OCI-LY7 (cell line): ENCODE measurements around the gene CHCHD4. TPM values are rescaled to one million over a fixed set of nuclear protein-coding genes. Genes with fewer than 3 reads are reported as not detected.

ENCODE experiments used
- BruUV-seq: library from RNA; stranded (reverse); fragments of 400-500 nt; replicated peaks from 2 replicates; lab custom pipeline; 2021; lab: Mats Ljungman, UMichigan
- CTCF ChIA-PET: fragments of 300-600 bp; sonication (Branson Sonifier 250); formaldehyde crosslinking; loops from one replicate; lab custom pipeline; 2022; ENCODE audit warnings: antibody characterized with exemption; ENCODE audit not compliant: unreplicated experiment; lab: Charles Lee
- POLR2A ChIA-PET: fragments of 300-600 bp; sonication (Branson Sonifier 250); formaldehyde crosslinking; loops from one replicate; lab custom pipeline; 2022; ENCODE audit warnings: antibody characterized with exemption; lab: Charles Lee
- DNase-seq: peaks from one replicate; pipeline ENCODE4 v3.0.0-alpha.2; 2015; ENCODE audit warnings: low spot score
- H2AFZ ChIP-seq: fragments of 200-600 bp; sonication (generic), shearing (Covaris generic); 2 replicates; pipeline ENCODE4 v1.6.1; 2014; ENCODE audit warnings: mild to moderate bottlenecking, antibody characterized with exemption, low read length, moderate library complexity
- H3K27ac ChIP-seq: fragments of 200-600 bp; sonication (generic); 2 replicates; pipeline ENCODE4 v1.5.1; 2014; ENCODE audit warnings: mixed run types, low read depth, mild to moderate bottlenecking, moderate library complexity, low read length, inconsistent platforms; ENCODE audit not compliant: poor library complexity, severe bottlenecking
- H3K36me3 ChIP-seq: fragments of 200-600 bp; sonication (generic); 2 replicates; pipeline ENCODE4 v1.6.1; 2014; ENCODE audit warnings: mild to moderate bottlenecking, antibody characterized with exemption, low read length, moderate library complexity, mixed read lengths; ENCODE audit not compliant: insufficient read depth
- H3K4me1 ChIP-seq: fragments of 200-600 bp; sonication (generic); 2 replicates; pipeline ENCODE4 v1.5.1; 2014; ENCODE audit warnings: mild to moderate bottlenecking, low read length; ENCODE audit not compliant: insufficient read depth, poor library complexity, severe bottlenecking
- H3K4me2 ChIP-seq: fragments of 200-600 bp; sonication (generic); 2 replicates; pipeline ENCODE4 v1.6.1; 2014; ENCODE audit warnings: mild to moderate bottlenecking, low read length
- H3K4me3 ChIP-seq: fragments of 200-600 bp; sonication (generic); 2 replicates; pipeline ENCODE4 v1.5.1; 2014; ENCODE audit warnings: mild to moderate bottlenecking, low read depth, low read length; ENCODE audit not compliant: poor library complexity, severe bottlenecking
- H3K79me2 ChIP-seq: fragments of 200-600 bp; sonication (generic); 2 replicates; pipeline ENCODE4 v1.6.1; 2016; ENCODE audit warnings: low read depth, mild to moderate bottlenecking, low read length, moderate library complexity, mixed read lengths; ENCODE audit not compliant: insufficient read depth
- H3K9me2 ChIP-seq: fragments of 200-600 bp; sonication (generic); 2 replicates; pipeline ENCODE4 v1.6.1; 2016; ENCODE audit warnings: mild to moderate bottlenecking, low read length, mixed read lengths; ENCODE audit not compliant: insufficient read depth
- H3K9me3 ChIP-seq: fragments of 200-600 bp; sonication (generic); 2 replicates; pipeline ENCODE4 v1.6.1; 2014; ENCODE audit warnings: mild to moderate bottlenecking, mixed run types, low read length, mixed read lengths
- H4K20me1 ChIP-seq: fragments of 200-600 bp; sonication (generic); 2 replicates; pipeline ENCODE4 v1.6.1; 2014; ENCODE audit warnings: mild to moderate bottlenecking, antibody characterized with exemption, low read length, moderate library complexity, mixed read lengths; ENCODE audit not compliant: insufficient read depth
- CTCF ChIP-seq: fragments of 200-600 bp; sonication (generic); conservative IDR thresholded peaks from 2 replicates; pipeline ENCODE4 v1.5.1; 2014; ENCODE audit warnings: mild to moderate bottlenecking, antibody characterized with exemption, low read length, moderate library complexity, mixed read lengths
- EZH2phosphoT487 ChIP-seq: fragments of 200-600 bp; sonication (generic); IDR thresholded peaks from 2 replicates; pipeline ENCODE4 v1.6.1; 2018; ENCODE audit warnings: low read depth, borderline replicate concordance, mild to moderate bottlenecking, mixed run types, antibody characterized with exemption, low read length, moderate library complexity, mixed read lengths
- intact Hi-C: fragments of 100-400 bp; cut with micrococcal nuclease; formaldehyde crosslinking; loops from one replicate; pipeline ENCODE4 v1.10.0; 2022; ENCODE audit not compliant: unreplicated experiment
- total RNA-seq, 2 experiments: library from RNA; depleted of rRNA in 1 of 2; stranded (reverse); fragments of >200 nt in 1 of 2; shearing (Covaris generic) in 1 of 2; gene quantifications; 2 replicates each; pipeline ENCODE4 v1.2.3, GENCODE V29; 2014 to 2022

The CHCHD4 gene
- total RNA-seq, 2 experiments from 2014 or later = 19.8 to 27.1 TPM

DNA sequence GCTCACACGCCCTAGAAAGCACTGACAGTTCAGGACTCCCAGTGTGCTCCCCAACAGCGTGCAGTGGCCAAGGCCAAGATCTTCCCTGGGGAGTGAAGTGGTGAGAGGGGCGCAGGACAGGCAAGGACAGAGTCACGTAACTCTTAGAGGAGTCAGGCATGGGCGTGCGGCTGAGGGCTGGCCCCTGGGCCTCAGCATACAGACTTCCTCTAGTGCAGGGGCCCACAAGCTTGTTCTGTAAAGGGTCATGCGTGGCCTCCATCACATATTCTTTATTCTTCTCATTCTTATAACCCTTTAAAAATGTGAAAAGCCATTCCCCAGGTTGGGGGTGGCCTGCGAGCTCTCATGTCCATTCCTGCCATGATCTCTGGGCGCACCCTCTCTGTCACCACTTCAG is 25.4 kb upstream of the CHCHD4 start:
- H3K36me3 ChIP-seq = peaks cover 52% of the 10 kb centered on the region
- CTCF ChIA-PET = no interaction called here
- no peak overlapping the region for H3K4me3 ChIP-seq
- TF ChIP-seq EZH2phosphoT487 (no peak), CTCF (no peak)
- H3K9me3 ChIP-seq = no peaks in the 10 kb centered on the region
- H3K79me2 ChIP-seq = no peaks in the 10 kb centered on the region
- no peaks in the 10 kb centered on the region for H4K20me1 ChIP-seq
- H3K9me2 ChIP-seq = no peaks in the 10 kb centered on the region
- no peak overlapping the region for H3K4me2 ChIP-seq
- H3K4me1 ChIP-seq = no peaks in the 10 kb centered on the region
- intact Hi-C loops = no loop called here
- no peak overlapping the region for H3K27ac ChIP-seq
- no TSS peak for BruUV-seq
- no peak for DNase-seq
- POLR2A ChIA-PET = interaction anchor here (0.6 kb wide), 1 partner anchor 1085 kb away, joined by 4 read pairs; no protein-coding TSS in a partner anchor
- H2AFZ ChIP-seq = no peak overlapping the region

DNA sequence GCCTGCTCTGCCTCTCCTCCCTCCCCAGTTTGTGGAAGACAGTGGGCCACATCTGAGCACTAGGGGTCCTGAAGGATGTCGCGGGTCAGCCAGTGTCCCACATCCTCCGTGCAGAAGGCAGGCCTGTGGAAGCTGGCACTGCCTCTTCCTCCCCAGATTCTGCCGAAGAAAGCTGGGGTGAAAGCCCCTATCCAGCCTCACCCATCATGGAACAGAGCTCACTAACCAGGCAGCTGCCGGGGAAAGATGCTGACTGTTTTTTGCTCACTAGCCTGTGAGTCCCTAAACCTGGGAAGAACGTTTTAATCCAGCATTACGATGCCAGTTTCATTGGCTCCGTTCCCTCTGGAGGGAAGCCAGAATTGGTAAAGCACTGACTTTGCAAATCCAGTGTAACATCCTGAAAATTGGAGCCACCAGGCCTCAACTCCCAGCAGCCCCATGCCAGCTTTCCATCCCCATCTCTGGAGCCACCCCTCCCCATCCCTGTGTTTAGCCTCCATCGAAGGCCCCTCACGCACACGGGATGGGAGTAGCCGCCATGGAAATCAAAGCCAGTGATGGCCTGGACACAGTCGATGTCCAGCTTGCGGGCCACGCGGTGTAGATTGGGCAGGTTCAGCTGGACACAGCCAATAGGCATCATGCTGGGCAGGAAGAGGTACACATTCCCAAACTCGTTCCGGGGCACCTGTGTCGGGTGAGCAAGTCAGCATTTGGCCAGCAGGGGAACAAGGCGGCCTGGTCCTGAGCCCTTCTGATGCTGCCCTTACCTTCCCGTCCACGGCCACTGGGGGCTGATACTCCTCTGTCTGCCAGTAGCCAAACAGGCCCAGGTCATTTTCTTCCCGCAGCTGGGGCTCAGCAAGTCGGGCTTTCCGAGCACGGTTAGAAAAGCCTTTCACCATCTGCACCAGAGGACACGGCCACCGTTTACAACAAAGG is 23.6 kb upstream of the CHCHD4 start:
- ChIA-PET CTCF (no interaction called here), POLR2A (no interaction called here)
- no peaks in the 10 kb centered on the region for H3K79me2 ChIP-seq
- no peaks in the 10 kb centered on the region for H3K9me3 ChIP-seq
- H2AFZ ChIP-seq = no peak overlapping the region
- H3K4me2 ChIP-seq = no peak overlapping the region
- no peak overlapping the region for H3K27ac ChIP-seq
- H3K4me1 ChIP-seq = no peaks in the 10 kb centered on the region
- no peak for DNase-seq
- 0 out of 2 replicates have a peak, but pooled peaks cover 3% of the 10 kb centered on the region for H4K20me1 ChIP-seq
- TF ChIP-seq CTCF (no peak), EZH2phosphoT487 (no peak)
- H3K4me3 ChIP-seq = no peak overlapping the region
- H3K9me2 ChIP-seq = no peaks in the 10 kb centered on the region
- intact Hi-C loops = no loop called here
- H3K36me3 ChIP-seq = peaks cover 41% of the 10 kb centered on the region
- BruUV-seq = no TSS peak

- Histone ChIP-seq H3K79me2 (no peaks in the 10 kb centered on the region), H3K4me2 (no peak overlapping the region), H3K4me1 (no peaks in the 10 kb centered on the region), H4K20me1 (0 out of 2 replicates have a peak, but pooled peaks cover 3% of the 10 kb centered on the region), H2AFZ (no peak overlapping the region), H3K9me2 (no peaks in the 10 kb centered on the region), H3K36me3 (peaks cover 34% of the 10 kb centered on the region), H3K27ac (no peak overlapping the region), H3K9me3 (no peaks in the 10 kb centered on the region), H3K4me3 (no peak overlapping the region)
- no peak for TF ChIP-seq EZH2phosphoT487
- no peak for TF ChIP-seq CTCF
- BruUV-seq = no TSS peak
- POLR2A ChIA-PET = no interaction called here
- intact Hi-C loops = no loop called here
- CTCF ChIA-PET = no interaction called here
- DNase-seq = no peak
Observed at GRCh38 chr3:14147617-14148016, 22.9 kb upstream of the CHCHD4 start.
